C4-2B (cell line): ENCODE data around the gene SLC25A5.

Experiments
- CTCF ChIP-seq: fragments of 450-650 bp; conservative IDR thresholded peaks from 2 replicates; pipeline ENCODE4 v1.5.1; 2017; ENCODE audit warnings: mild to moderate bottlenecking
- ZFX ChIP-seq: fragments of 450-650 bp; IDR thresholded peaks from 2 replicates; pipeline ENCODE4 v1.6.1; 2017

- TF ChIP-seq CTCF (peak; percentile 81), ZFX (no peak)
These were observed 44.0 kb downstream of the SLC25A5 start for GRCh38 chrX:119512146-119512800.
